NB4 (cell line): ENCODE data around the gene FUT4.

Source experiments
- POLR2A ChIP-seq: IDR thresholded peaks from 2 replicates; pipeline ENCODE4 v1.6.1; 2011; ENCODE audit warnings: mild to moderate bottlenecking; ENCODE audit not compliant: insufficient read length; ENCODE audit errors: extremely low read depth
- TF ChIP-seq, protein P1 (sequence below): IDR thresholded peaks from one replicate; pipeline ENCODE4 v1.5.1; 2012; ENCODE audit warnings: low read depth, low read length
- TF ChIP-seq, protein P2 (sequence below): IDR thresholded peaks from 2 replicates; pipeline ENCODE4 v1.6.1; 2011; ENCODE audit warnings: low read depth, low read length

DNA sequence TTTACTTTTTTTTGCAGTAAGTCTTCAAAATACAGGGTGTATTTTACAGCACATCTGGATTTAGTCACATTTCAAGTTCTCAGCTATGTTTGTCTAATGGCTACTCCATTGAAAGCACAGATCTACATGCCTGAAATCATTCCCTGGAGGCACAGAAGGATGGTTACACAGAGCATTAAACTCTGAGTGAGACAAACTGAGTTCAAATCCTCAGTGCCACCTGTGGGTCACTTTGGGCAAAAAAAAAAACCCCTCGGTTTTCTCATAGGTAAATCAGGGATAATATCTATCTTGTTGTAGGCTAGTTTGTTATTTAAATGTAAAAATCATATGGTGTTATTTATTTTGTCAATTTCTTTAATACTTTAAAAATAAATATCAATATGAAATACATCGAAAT is 42.2 kb upstream of the FUT4 start:
- TF ChIP-seq, protein P1, sequence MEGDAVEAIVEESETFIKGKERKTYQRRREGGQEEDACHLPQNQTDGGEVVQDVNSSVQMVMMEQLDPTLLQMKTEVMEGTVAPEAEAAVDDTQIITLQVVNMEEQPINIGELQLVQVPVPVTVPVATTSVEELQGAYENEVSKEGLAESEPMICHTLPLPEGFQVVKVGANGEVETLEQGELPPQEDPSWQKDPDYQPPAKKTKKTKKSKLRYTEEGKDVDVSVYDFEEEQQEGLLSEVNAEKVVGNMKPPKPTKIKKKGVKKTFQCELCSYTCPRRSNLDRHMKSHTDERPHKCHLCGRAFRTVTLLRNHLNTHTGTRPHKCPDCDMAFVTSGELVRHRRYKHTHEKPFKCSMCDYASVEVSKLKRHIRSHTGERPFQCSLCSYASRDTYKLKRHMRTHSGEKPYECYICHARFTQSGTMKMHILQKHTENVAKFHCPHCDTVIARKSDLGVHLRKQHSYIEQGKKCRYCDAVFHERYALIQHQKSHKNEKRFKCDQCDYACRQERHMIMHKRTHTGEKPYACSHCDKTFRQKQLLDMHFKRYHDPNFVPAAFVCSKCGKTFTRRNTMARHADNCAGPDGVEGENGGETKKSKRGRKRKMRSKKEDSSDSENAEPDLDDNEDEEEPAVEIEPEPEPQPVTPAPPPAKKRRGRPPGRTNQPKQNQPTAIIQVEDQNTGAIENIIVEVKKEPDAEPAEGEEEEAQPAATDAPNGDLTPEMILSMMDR, result no peak
- TF ChIP-seq POLR2A, result no peak
- TF ChIP-seq, protein P2, sequence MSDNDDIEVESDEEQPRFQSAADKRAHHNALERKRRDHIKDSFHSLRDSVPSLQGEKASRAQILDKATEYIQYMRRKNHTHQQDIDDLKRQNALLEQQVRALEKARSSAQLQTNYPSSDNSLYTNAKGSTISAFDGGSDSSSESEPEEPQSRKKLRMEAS, result no peak
